Measurements from ENCODE around the gene ARHGEF26.

The ARHGEF26 gene

DNA sequence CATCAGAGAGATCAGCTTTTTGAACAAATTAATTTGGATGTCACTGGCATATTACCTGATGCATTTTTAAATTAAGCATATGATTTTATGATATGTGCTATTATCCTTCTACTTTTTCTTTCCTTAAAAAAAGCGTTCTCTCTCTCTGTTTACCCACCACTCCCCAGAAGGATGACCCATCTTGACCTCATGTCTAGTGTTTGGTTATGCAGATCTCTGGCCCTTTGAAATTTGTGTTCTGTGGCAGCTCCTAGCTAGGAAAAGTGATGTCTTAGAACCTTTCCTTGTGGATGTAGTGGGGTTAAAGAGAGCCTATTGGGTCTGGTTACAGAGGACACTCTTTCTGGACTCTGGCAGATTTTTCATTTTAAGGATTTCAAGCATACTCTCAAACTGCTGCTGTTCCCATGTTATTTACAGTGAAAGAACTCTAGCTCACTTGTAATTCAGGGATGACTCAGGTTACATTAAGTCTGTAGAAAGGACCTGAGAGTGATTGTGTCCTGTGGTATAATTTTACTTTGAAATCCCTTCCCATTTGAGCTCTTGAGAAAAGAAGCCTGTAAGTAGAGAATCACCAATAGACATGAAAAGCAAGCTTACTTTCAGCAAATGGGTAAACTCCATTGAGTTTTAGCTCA lies 23.8 kb downstream of the ARHGEF26 start:
- no peaks in the 10 kb centered on the region for H3K27me3 ChIP-seq (replicated peaks; ENCODE audit: control insufficient read depth, insufficient read depth, low read length)
- TF ChIP-seq, protein P1, sequence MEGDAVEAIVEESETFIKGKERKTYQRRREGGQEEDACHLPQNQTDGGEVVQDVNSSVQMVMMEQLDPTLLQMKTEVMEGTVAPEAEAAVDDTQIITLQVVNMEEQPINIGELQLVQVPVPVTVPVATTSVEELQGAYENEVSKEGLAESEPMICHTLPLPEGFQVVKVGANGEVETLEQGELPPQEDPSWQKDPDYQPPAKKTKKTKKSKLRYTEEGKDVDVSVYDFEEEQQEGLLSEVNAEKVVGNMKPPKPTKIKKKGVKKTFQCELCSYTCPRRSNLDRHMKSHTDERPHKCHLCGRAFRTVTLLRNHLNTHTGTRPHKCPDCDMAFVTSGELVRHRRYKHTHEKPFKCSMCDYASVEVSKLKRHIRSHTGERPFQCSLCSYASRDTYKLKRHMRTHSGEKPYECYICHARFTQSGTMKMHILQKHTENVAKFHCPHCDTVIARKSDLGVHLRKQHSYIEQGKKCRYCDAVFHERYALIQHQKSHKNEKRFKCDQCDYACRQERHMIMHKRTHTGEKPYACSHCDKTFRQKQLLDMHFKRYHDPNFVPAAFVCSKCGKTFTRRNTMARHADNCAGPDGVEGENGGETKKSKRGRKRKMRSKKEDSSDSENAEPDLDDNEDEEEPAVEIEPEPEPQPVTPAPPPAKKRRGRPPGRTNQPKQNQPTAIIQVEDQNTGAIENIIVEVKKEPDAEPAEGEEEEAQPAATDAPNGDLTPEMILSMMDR (IDR thresholded peaks at IDR 0.05; ENCODE audit: insufficient read depth, low read length, poor library complexity, severe bottlenecking), result no peak
- no peaks in the 10 kb centered on the region for H3K36me3 ChIP-seq (ENCODE audit: control insufficient read depth, insufficient read depth, low read length)
- DNase-seq (ENCODE audit: extremely low read depth, insufficient read length), result no peak
- H3K4me3 ChIP-seq (replicated peaks; ENCODE audit: low read depth, low read length), result no peak overlapping the region

DNA sequence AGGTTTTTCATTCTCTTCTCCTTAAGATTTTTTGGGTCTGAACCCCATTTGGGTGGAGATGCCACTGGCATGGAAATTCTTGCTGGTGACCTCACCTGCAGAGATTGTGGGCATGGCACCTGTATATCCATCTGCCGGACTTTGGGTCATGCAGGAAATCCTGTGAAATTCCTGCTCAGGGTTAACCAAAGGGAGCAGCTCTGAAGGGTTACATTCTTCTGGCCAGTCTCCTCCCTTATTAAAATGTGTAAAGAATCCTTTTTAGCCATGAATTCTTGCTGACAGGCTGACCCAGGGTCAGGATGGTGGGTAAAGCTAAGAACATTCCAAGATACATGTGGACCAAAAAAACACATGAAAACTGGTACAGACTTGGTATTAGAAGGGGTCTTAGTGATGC lies 27.4 kb downstream of the ARHGEF26 start:
- no peak for DNase-seq (ENCODE audit: extremely low read depth, insufficient read length)
- H3K36me3 ChIP-seq (ENCODE audit: control insufficient read depth, insufficient read depth, low read length), result no peaks in the 10 kb centered on the region
- TF ChIP-seq, protein P1 (IDR thresholded peaks at IDR 0.05; ENCODE audit: insufficient read depth, low read length, poor library complexity, severe bottlenecking), result no peak
- no peak overlapping the region for H3K4me3 ChIP-seq (replicated peaks; ENCODE audit: low read depth, low read length)
- no peaks in the 10 kb centered on the region for H3K27me3 ChIP-seq (replicated peaks; ENCODE audit: control insufficient read depth, insufficient read depth, low read length)

DNA sequence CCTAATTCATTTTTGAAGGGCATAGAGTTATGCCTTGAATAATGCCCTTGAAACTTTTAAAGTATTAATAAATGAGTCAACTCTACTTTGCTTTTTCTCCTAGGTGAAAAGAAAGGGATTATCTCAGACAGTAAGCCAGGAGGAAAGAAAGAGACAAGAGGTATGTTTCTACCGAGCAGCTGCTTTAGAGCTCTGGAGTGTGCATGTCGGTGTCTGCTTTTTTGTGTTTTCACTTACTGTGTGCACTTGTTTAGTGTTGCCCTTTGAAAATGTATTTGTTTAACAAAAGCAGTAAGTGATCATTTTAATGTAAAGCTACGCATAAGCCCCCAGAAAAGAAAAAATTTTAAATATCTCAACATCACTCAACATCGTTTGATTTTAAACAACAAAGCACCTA lies 28.1 kb downstream of the ARHGEF26 start:
- TF ChIP-seq, protein P1 (IDR thresholded peaks at IDR 0.05; ENCODE audit: insufficient read depth, low read length, poor library complexity, severe bottlenecking), result no peak
- Histone ChIP-seq H3K4me3 (replicated peaks; ENCODE audit: low read depth, low read length) (no peak overlapping the region), H3K36me3 (ENCODE audit: control insufficient read depth, insufficient read depth, low read length) (no peaks in the 10 kb centered on the region), H3K27me3 (replicated peaks; ENCODE audit: control insufficient read depth, insufficient read depth, low read length) (no peaks in the 10 kb centered on the region)
- no peak for DNase-seq (ENCODE audit: extremely low read depth, insufficient read length)

DNA sequence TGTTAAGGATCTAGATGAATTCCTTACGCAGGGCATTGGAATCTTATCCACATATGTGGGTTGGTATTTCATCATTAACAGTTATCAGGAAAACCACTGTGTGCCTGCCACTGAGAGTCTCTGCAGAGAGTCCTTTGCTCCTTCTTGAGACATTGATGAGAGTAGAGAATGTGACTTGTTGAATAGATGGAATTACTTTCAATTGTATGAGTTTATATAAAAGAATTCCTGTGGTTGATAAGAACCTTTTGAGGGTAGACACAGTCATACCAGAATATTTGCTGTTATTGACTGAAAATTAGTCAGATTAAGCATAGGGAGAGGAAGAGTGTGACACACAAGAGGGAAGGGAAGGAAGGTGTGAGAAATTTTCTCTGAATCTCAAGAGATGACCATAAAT lies 30.8 kb downstream of the ARHGEF26 start:
- Histone ChIP-seq H3K36me3 (ENCODE audit: control insufficient read depth, insufficient read depth, low read length) (no peaks in the 10 kb centered on the region), H3K27me3 (replicated peaks; ENCODE audit: control insufficient read depth, insufficient read depth, low read length) (no peaks in the 10 kb centered on the region), H3K4me3 (replicated peaks; ENCODE audit: low read depth, low read length) (no peak overlapping the region)
- no peak for DNase-seq (ENCODE audit: extremely low read depth, insufficient read length)
- TF ChIP-seq, protein P1 (IDR thresholded peaks at IDR 0.05; ENCODE audit: insufficient read depth, low read length, poor library complexity, severe bottlenecking), result no peak

DNA sequence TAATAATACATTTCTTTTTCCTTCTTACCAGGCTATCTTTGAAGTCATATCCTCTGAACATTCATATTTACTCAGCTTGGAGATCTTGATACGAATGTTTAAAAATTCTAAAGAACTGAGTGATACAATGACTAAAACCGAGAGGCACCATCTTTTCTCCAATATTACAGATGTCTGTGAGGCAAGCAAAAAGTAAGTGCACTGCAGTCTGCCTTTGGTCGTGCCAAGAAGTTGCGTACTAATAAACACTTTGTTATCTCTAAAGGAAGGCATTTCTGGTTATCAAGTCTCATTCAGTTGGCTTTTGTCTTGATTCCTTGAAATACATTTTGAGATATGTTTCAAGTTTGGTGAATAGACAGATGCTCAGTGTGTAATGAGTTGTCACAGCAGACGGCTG lies 31.6 kb downstream of the ARHGEF26 start:
- Histone ChIP-seq H3K36me3 (ENCODE audit: control insufficient read depth, insufficient read depth, low read length) (no peaks in the 10 kb centered on the region), H3K27me3 (replicated peaks; ENCODE audit: control insufficient read depth, insufficient read depth, low read length) (no peaks in the 10 kb centered on the region), H3K4me3 (replicated peaks; ENCODE audit: low read depth, low read length) (no peak overlapping the region)
- DNase-seq (ENCODE audit: extremely low read depth, insufficient read length), result no peak
- TF ChIP-seq, protein P1 (IDR thresholded peaks at IDR 0.05; ENCODE audit: insufficient read depth, low read length, poor library complexity, severe bottlenecking), result no peak

DNA sequence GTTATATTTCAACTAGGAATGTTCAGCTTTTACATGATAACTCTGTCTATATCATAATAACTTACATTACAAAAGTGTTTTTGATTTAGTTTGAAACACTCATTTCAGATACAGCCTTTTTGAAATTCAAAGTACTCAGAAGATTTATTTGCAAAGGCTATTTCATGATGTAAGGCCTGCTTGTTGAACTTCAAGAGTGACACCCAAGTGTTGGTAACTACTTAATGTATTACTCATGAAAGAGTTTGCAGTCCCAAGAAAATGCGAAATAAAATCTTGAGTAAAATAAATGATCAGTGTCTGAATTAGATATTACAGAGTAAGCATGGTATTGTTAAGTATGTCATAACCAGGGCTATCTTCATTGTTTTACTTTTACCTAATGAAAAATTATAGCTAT lies 35.3 kb downstream of the ARHGEF26 start:
- no peak for DNase-seq (ENCODE audit: extremely low read depth, insufficient read length)
- TF ChIP-seq, protein P1 (IDR thresholded peaks at IDR 0.05; ENCODE audit: insufficient read depth, low read length, poor library complexity, severe bottlenecking), result no peak
- Histone ChIP-seq H3K27me3 (replicated peaks; ENCODE audit: control insufficient read depth, insufficient read depth, low read length) (no peaks in the 10 kb centered on the region), H3K4me3 (replicated peaks; ENCODE audit: low read depth, low read length) (no peak overlapping the region), H3K36me3 (ENCODE audit: control insufficient read depth, insufficient read depth, low read length) (no peaks in the 10 kb centered on the region)
